T1000 (cell line): ENCODE measurements around the gene HSPA1A.
"Not testable (repeated sequence)": the region's sequence is repeated elsewhere in the genome, so short reads cannot be mapped to it uniquely, and the experiment has no call there.

Experiments used
- DNase-seq: peaks from one replicate; lab custom pipeline; 2025; ENCODE audit warnings: mixed read lengths; lab: John Stamatoyannopoulos, UW

Gene HSPA1A

DNA sequence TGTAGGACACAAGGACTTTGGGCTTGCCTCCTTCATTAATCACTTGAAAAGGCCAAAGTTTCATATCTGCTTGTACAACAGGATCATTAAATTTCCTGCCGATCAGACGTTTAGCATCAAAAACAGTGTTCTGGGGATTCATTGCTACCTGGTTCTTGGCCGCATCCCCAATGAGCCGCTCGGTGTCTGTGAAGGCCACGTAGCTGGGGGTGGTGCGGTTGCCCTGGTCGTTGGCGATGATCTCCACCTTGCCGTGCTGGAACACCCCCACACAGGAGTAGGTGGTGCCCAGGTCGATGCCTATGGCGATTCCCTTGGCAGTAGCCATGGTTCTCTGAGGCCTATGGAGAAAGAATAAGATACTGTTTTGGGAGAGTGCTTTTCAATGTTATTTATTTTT is 3.7 kb upstream of the HSPA1A start:
- DNase-seq, result no peak

GRCh38 chr6:31813465-31813849 is 1.9 kb upstream of the HSPA1A start:
- no peak for DNase-seq

GRCh38 chr6:31814677-31815024 is 692 bp upstream of the HSPA1A start:
- DNase-seq, result peak; percentile 82

GRCh38 chr6:31817133-31817928 is 2.0 kb downstream of the HSPA1A start:
- not testable (repeated sequence) for DNase-seq

DNA sequence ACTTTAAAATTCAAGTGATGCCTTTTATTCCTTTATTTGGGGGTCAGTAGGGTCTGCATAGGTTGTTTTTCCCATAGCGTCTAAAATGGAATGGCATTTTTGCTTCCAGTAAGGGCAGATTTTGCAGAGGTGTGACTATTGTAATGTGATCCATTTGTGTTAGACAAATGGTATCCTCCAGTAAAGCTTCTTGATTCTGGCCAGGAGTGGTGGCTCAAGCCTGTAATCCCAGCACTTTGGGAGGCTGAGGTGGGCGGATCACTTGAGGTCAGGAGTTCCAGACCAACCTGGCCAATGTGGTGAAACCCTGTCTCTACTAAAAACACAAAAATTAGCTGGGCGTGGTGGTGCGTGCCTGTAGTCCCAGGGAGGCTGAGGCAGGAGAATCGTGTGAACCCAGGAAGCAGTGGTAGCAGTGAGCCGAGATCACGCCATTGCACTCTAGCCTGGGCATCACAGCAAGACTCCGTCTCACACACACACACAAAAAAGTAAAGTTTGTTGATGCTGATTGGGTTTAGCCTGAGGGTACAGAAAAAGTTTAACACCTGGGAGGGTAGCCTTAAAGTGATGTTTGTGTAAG is 2.7 kb downstream of the HSPA1A start:
- not testable (repeated sequence) for DNase-seq

- DNase-seq, result no peak
Observed at GRCh38 chr6:31819871-31820299, 4.5 kb downstream of the HSPA1A start.

DNA sequence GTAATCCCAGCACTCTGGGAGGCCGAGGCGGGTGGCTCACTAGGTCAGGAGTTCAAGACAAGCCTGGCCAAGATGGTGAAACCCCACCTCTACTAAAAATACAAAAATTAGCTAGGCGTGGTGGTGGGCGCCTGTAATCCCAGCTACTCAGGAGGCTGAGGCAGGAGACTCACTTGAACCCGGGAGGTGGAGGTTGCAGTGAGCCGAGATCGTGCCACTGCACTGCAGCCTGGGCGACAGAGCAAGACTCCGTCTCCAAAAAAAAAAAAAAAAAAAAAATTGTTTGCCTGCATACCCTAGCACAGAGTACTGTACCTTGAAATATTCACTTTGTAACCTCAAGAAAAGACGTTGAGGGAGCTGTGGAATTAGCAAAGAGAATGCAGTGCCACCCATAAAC is 5.1 kb downstream of the HSPA1A start:
- not testable (repeated sequence) for DNase-seq

GRCh38 chr6:31821301-31822035 is 6.1 kb downstream of the HSPA1A start:
- DNase-seq, result no peak

GRCh38 chr6:31822036-31822821 is 6.9 kb downstream of the HSPA1A start:
- peak; percentile 58 for DNase-seq

GRCh38 chr6:31823592-31824196 is 8.4 kb downstream of the HSPA1A start:
- not testable (repeated sequence) for DNase-seq

DNA sequence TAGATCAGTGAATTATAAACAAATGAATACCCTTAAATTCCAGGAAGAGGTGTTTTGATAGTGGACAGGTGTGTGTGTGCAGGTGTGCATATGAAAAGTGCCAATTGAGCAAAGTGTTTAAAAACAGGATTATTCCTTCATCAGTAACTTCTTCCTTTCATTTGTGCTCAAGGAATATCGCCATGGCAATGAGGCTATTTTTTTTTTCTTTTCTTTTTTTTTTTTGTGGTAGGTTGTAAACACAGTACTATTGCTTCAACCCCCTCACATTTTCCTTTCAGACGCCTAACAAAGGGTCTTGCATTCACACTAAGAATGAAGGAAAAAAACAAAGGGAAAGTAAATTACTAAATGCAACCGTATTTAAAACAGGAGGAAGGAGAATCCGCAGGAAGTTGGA is 10.2 kb downstream of the HSPA1A start:
- no peak for DNase-seq

GRCh38 chr6:31826793-31827285 is 11.5 kb downstream of the HSPA1A start:
- DNase-seq, result peak; percentile 76

DNA sequence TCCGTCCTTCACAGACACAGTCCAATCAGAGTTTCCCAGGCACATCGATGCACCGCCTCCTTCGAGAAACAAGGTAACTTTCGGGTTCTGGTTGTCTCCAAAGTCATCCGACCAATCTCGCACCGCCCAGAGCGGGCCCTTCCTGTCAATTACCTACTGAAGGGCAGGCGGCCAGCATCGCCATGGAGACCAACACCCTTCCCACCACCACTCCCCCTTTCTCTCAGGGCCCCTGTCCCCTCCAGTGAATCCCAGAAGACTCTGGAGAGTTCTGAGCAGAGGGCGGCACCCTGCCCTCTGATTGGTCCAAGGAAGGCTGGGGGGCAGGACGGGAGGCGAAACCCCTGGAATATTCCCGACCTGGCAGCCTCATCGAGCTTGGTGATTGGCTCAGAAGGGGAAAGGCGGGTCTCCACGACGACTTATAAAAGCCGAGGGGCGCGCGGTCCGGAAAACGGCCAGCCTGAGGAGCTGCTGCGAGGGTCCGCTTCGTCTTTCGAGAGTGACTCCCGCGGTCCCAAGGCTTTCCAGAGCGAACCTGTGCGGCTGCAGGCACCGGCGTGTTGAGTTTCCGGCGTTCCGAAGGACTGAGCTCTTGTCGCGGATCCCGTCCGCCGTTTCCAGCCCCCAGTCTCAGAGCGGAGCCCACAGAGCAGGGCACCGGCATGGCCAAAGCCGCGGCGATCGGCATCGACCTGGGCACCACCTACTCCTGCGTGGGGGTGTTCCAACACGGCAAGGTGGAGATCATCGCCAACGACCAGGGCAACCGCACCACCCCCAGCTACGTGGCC is 12.1 kb downstream of the HSPA1A start, which contains the start of gene HSPA1B:
Gene HSPA1B, plus strand, starts transcription at position 453 of the 794 bp plus-strand sequence. Its CDS starts 213 bp downstream, at position 666.
- DNase-seq, result peak; percentile 99

GRCh38 chr6:31829633-31830283 is 14.4 kb downstream of the HSPA1A start:
- no peak for DNase-seq

DNA sequence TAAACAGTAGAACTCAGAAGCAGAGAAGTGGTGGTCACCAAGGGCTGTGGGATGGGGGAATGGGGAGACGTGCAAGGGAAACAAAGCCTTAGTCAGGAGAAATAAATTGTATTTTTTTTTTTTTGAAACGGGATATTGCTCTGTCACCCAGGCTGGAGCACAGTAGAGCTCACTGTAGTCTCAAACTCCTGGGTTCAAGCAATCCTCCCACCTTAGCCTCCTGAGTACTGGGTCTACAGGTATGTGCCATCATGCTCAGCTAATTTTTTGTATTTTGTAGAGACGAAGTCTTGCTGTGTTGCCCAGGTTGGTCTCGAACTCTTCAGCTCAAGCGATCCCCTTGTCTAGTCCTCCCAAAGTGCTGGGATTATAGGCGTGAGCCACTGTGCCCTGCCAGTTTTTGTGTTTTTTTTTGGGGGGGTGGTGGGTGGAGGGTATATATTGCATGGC is 15.6 kb downstream of the HSPA1A start:
- no peak for DNase-seq

GRCh38 chr6:31831350-31832215 is 16.2 kb downstream of the HSPA1A start:
- DNase-seq, result no peak

DNA sequence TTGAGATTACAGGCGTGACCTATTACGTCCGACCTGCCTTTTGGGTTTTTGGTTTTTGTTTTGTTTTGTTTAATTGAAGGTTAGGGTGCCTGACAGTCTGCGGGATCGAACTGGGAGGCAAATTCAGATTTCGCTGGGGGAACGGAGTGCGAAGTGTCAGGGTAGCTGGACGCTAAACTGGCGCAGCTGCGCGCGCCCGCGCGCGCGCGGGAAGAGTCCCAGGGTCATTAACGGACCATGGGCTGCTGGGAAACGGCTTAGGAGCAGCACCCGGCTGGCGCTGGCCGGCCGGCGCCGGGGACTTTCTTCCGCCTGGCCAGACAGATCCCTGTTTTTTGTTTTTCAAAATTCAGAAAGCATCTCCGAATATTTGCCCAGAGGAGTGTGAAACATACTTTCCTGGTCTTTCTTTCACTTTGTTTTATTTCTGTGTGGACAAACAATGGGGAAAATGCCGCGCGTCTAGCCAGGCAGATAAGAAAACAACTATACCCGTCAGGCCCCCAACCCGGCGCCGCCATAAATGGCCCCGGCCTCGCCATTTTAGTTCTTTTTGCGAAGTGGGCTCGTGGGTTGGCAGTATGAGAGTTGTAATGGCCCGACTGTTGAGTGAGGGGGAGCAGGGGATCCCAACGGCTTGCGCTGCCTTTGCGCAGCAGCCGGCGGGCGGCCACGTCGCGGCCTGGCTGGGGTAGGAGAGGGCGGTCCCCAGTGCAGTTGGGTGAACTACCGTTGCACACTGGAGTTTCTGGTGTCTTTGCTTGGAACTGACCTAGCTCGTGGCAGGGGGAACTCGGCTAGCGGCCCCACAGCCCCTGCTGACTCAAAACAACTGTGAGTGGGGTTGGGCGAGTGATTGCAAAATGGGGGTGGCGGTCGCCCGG is 19.3 kb downstream of the HSPA1A start:
- DNase-seq, result peak; percentile 78

- DNase-seq, result no peak
Observed at GRCh38 chr6:31836047-31836473, 20.7 kb downstream of the HSPA1A start.
